Sigmoid colon (tissue), 7 donors: ENCODE measurements around the gene CPN2. TPM values are rescaled to one million over a fixed set of nuclear protein-coding genes. Genes with fewer than 3 reads are reported as not detected.

ENCODE experiments used
- DNase-seq: peaks from one replicate; pipeline ENCODE4 v3.0.0-alpha.2; 2019
- H3K27ac ChIP-seq, 4 donors: fragments of 200-600 bp; sonication (generic); one replicate each; pipeline ENCODE4 v1.5.1; 2016 to 2019; ENCODE audit warnings: mild to moderate bottlenecking in 1 of 4
- H3K27me3 ChIP-seq, 3 donors: fragments of 200-600 bp; sonication (generic); one replicate each; pipeline ENCODE4 v1.5.1; 2019; ENCODE audit warnings: mild to moderate bottlenecking in 1 of 3
- H3K36me3 ChIP-seq, 4 donors: fragments of 200-600 bp; sonication (generic); one replicate each; pipeline ENCODE4 v1.5.1; 2016 to 2019
- H3K4me1 ChIP-seq, 4 donors: fragments of 200-600 bp; sonication (generic); one replicate each; pipeline ENCODE4 v1.5.1; 2017 to 2019
- H3K4me3 ChIP-seq, 4 donors: fragments of 200-600 bp; sonication (generic); one replicate each; pipeline ENCODE4 v1.5.1; 2017 to 2019; ENCODE audit warnings: mild to moderate bottlenecking in 2 of 4, moderate library complexity in 1 of 4
- H3K9me3 ChIP-seq, 4 donors: fragments of 200-600 bp in 3 of 4; sonication (generic) in 3 of 4; one replicate each; pipeline versions ENCODE4 v1.5.1 to v1.6.1; 2013 to 2019
- CTCF ChIP-seq, 4 experiments: fragments of 450-650 bp in 3 of 4; fragments of 200-600 bp in 1 of 4; IDR thresholded peaks; one replicate each; pipeline ENCODE4 v1.5.1; 2016 to 2019; ENCODE audit warnings: antibody characterized with exemption in 4 of 4, mild to moderate bottlenecking in 3 of 4, moderate library complexity in 2 of 4
- EP300 ChIP-seq, 4 donors: sonication (generic); formaldehyde crosslinking; IDR thresholded peaks; one replicate each; pipeline ENCODE4 v1.6.1; 2017; ENCODE audit warnings: antibody characterized with exemption in 4 of 4
- POLR2A ChIP-seq, 2 donors: fragments of 450-650 bp; IDR thresholded peaks; one replicate each; pipeline ENCODE4 v1.6.1; 2016; ENCODE audit warnings: antibody characterized with exemption in 2 of 2, mild to moderate bottlenecking in 2 of 2, moderate library complexity in 2 of 2
- POLR2AphosphoS5 ChIP-seq, 4 donors: sonication (generic); formaldehyde crosslinking; IDR thresholded peaks; one replicate each; pipeline ENCODE4 v1.6.1; 2017; ENCODE audit warnings: antibody characterized with exemption in 4 of 4
- WGBS, 2 donors: extraction: QIAGEN DNeasy Blood & Tissue Kit; methylation state at CpG; one replicate each; pipeline ENCODE4 v1.1.7; 2013; 5-methylcytosine and 5-hydroxymethylcytosine counted together
- intact Hi-C: fragments of 100-400 bp; cut with DNase I; formaldehyde crosslinking; loops from one replicate; pipeline ENCODE4 v1.15.1; 2023
- polyA plus RNA-seq, 3 donors: library from polyadenylated mRNA; stranded (reverse); fragments of 200-250 nt; gene quantifications; one replicate each; pipeline ENCODE4 v1.2.3, GENCODE V29; 2013
- total RNA-seq, 4 donors: library from RNA; depleted of rRNA; stranded (reverse); fragments of >200 nt; gene quantifications; one replicate each; pipeline ENCODE4 v1.1.0, GENCODE V29; 2016
- donor health status: healthy with polysubstance abuse.
- donor health status: Bipolar disorder and iron deficiency.
- donor health status: healthy.

CPN2 gene
- total and polyA plus RNA-seq, 7 donors = 0.01 TPM; not detected in 6

GRCh38 chr3:194377708-194378107, 26.6 kb upstream of the CPN2 start:
- H3K4me1 ChIP-seq = peaks cover 0 to 6% (median 3%) of the 10 kb centered on the region in 4 donors
- no peaks in the 10 kb centered on the region for H3K9me3 ChIP-seq
- no peaks in the 10 kb centered on the region for H3K36me3 ChIP-seq
- TF ChIP-seq EP300 (IDR thresholded peaks at IDR 0.05) (no peak), POLR2AphosphoS5 (IDR thresholded peaks at IDR 0.05) (no peak), POLR2A (IDR thresholded peaks at IDR 0.05) (no peak), CTCF (IDR thresholded peaks at IDR 0.05) (no peak)
- H3K27me3 ChIP-seq = peaks cover 0 to 10% (median 0%) of the 10 kb centered on the region in 3 donors
- 93 to 97% methylated on average over 1 of the region's 1 CpG for WGBS, 2 donors
- no peak for DNase-seq
- H3K27ac ChIP-seq = no peak overlapping the region
- no peak overlapping the region for H3K4me3 ChIP-seq
- intact Hi-C loops = no loop called here

GRCh38 chr3:194376241-194376560, 25.1 kb upstream of the CPN2 start:
- no peak for DNase-seq
- H3K36me3 ChIP-seq = no peaks in the 10 kb centered on the region
- H3K9me3 ChIP-seq = no peaks in the 10 kb centered on the region
- intact Hi-C loops = no loop called here
- no peak overlapping the region for H3K4me3 ChIP-seq
- no peak for TF ChIP-seq CTCF (IDR thresholded peaks at IDR 0.05)
- TF ChIP-seq POLR2A (IDR thresholded peaks at IDR 0.05) = no peak
- no peak for TF ChIP-seq POLR2AphosphoS5 (IDR thresholded peaks at IDR 0.05)
- no peak for TF ChIP-seq EP300 (IDR thresholded peaks at IDR 0.05)
- H3K27me3 ChIP-seq = peaks cover 0 to 17% (median 0%) of the 10 kb centered on the region in 3 donors
- 83 to 90% methylated on average over 10 of the region's 10 CpGs for WGBS, 2 donors
- no peak overlapping the region for H3K27ac ChIP-seq
- H3K4me1 ChIP-seq = peaks cover 0 to 2% (median under 1%) of the 10 kb centered on the region in 4 donors

GRCh38 chr3:194375473-194376240, 24.5 kb upstream of the CPN2 start:
- TF ChIP-seq CTCF (IDR thresholded peaks at IDR 0.05) (no peak), EP300 (IDR thresholded peaks at IDR 0.05) (no peak), POLR2AphosphoS5 (IDR thresholded peaks at IDR 0.05) (no peak), POLR2A (IDR thresholded peaks at IDR 0.05) (no peak)
- WGBS, 2 donors = 49 to 70% methylated on average over 15 of the region's 15 CpGs
- Histone ChIP-seq H3K27ac (no peak overlapping the region), H3K27me3 (peaks cover 0 to 17% (median 0%) of the 10 kb centered on the region in 3 donors), H3K36me3 (no peaks in the 10 kb centered on the region), H3K4me1 (no peaks in the 10 kb centered on the region), H3K4me3 (no peak overlapping the region), H3K9me3 (no peaks in the 10 kb centered on the region)
- DNase-seq = no peak
- intact Hi-C loops = no loop called here

GRCh38 chr3:194374935-194375334, 23.8 kb upstream of the CPN2 start:
- no peak overlapping the region for H3K4me3 ChIP-seq
- WGBS, 2 donors = 86 to 90% methylated on average over 10 of the region's 10 CpGs
- H3K36me3 ChIP-seq = no peaks in the 10 kb centered on the region
- H3K27me3 ChIP-seq = peaks cover 0 to 17% (median 0%) of the 10 kb centered on the region in 3 donors
- no peak overlapping the region for H3K27ac ChIP-seq
- H3K9me3 ChIP-seq = no peaks in the 10 kb centered on the region
- H3K4me1 ChIP-seq = no peaks in the 10 kb centered on the region
- DNase-seq = no peak
- intact Hi-C loops = no loop called here
- TF ChIP-seq POLR2A (IDR thresholded peaks at IDR 0.05) = no peak
- TF ChIP-seq EP300 (IDR thresholded peaks at IDR 0.05) = no peak

GRCh38 chr3:194373899-194374298, 22.8 kb upstream of the CPN2 start:
- intact Hi-C loops = no loop called here
- Histone ChIP-seq H3K36me3 (no peaks in the 10 kb centered on the region), H3K4me1 (peaks cover 0 to 6% (median 0%) of the 10 kb centered on the region in 4 donors), H3K4me3 (no peak overlapping the region), H3K27ac (no peak overlapping the region), H3K9me3 (no peaks in the 10 kb centered on the region), H3K27me3 (peaks cover 0 to 24% (median 0%) of the 10 kb centered on the region in 3 donors)
- WGBS, 2 donors = 79% methylated on average over 8 of the region's 8 CpGs
- DNase-seq = no peak
- TF ChIP-seq CTCF (IDR thresholded peaks at IDR 0.05) (no peak), POLR2A (IDR thresholded peaks at IDR 0.05) (no peak), POLR2AphosphoS5 (IDR thresholded peaks at IDR 0.05) (no peak), EP300 (IDR thresholded peaks at IDR 0.05) (no peak)
